IMR-90 (cell line): ENCODE data around the gene BRINP3. TPM values are rescaled to one million over a fixed set of nuclear protein-coding genes. Genes with fewer than 3 reads are reported as not detected.

Experiments used
- ATAC-seq: fragments of 200-7000 bp; cut with Tn5 transposase; 2 replicates; pipeline ENCODE4 v1.9.1; 2020; ENCODE audit warnings: low read depth, mild to moderate bottlenecking, moderate library complexity
- BruUV-seq: library from RNA; stranded (reverse); fragments of 400-500 nt; replicated peaks from 2 replicates; lab custom pipeline; 2021; lab: Mats Ljungman, UMichigan
- CTCF ChIA-PET: fragments of 300-600 bp; formaldehyde crosslinking; extraction: SDS; loops from one replicate; lab custom pipeline; 2021; ENCODE audit warnings: antibody characterized with exemption; lab: Yijun Ruan, JAX
- POLR2A ChIA-PET: fragments of 300-600 bp; sonication (Branson Sonifier 250); formaldehyde crosslinking; loops from one replicate; lab custom pipeline; 2022; ENCODE audit warnings: antibody characterized with exemption; ENCODE audit not compliant: unreplicated experiment; lab: Charles Lee
- DNase-seq: peaks from one replicate; pipeline ENCODE4 v3.0.0; 2013
- H2AFZ ChIP-seq: replicated peaks from 2 replicates; pipeline ENCODE3; 2013; ENCODE audit warnings: low read length, mild to moderate bottlenecking; ENCODE audit not compliant: poor library complexity
- H2AK5ac ChIP-seq: 2 replicates; pipeline ENCODE4 v1.6.1; 2013; ENCODE audit warnings: low read depth, low read length, inconsistent platforms
- H2AK9ac ChIP-seq: replicated peaks from 2 replicates; pipeline ENCODE3; 2013; ENCODE audit warnings: mild to moderate bottlenecking, low read depth, low read length, moderate library complexity; ENCODE audit not compliant: poor library complexity
- H2BK120ac ChIP-seq: 2 replicates; pipeline ENCODE4 v1.6.1; 2013; ENCODE audit warnings: low read depth, low read length, inconsistent platforms
- H2BK15ac ChIP-seq: 3 replicates; pipeline ENCODE4 v1.6.1; 2013; ENCODE audit warnings: low read depth, low read length, inconsistent platforms
- H2BK20ac ChIP-seq: 2 replicates; pipeline ENCODE4 v1.6.1; 2013; ENCODE audit warnings: low read depth, mild to moderate bottlenecking, inconsistent platforms, low read length, moderate library complexity
- H2BK5ac ChIP-seq: 2 replicates; pipeline ENCODE4 v1.6.1; 2013; ENCODE audit warnings: mild to moderate bottlenecking, low read depth, low read length, inconsistent platforms; ENCODE audit not compliant: poor library complexity, severe bottlenecking
- H3K14ac ChIP-seq: replicated peaks from 2 replicates; pipeline ENCODE4 v1.6.1; 2013; ENCODE audit warnings: low read depth, low read length, inconsistent platforms
- H3K18ac ChIP-seq: 2 replicates; pipeline ENCODE4 v1.6.1; 2013; ENCODE audit warnings: low read depth, low read length, control low read depth
- H3K23ac ChIP-seq: 2 replicates; pipeline ENCODE4 v1.6.1; 2013; ENCODE audit warnings: low read depth, low read length, inconsistent platforms
- H3K27ac ChIP-seq: 2 replicates; pipeline ENCODE4 v1.5.1; 2013; ENCODE audit warnings: mild to moderate bottlenecking, control low read depth, low read length; ENCODE audit not compliant: insufficient read depth
- H3K27me3 ChIP-seq: 2 replicates; pipeline ENCODE4 v1.6.1; 2013; ENCODE audit warnings: low read length; ENCODE audit not compliant: control insufficient read depth, insufficient read depth
- H3K36me3 ChIP-seq: 2 replicates; pipeline ENCODE4 v1.6.1; 2013; ENCODE audit warnings: low read length, mixed read lengths; ENCODE audit not compliant: control insufficient read depth, insufficient read depth
- H3K4ac ChIP-seq: 2 replicates; pipeline ENCODE4 v1.6.1; 2013; ENCODE audit warnings: low read depth, low read length, inconsistent platforms
- H3K4me1 ChIP-seq: 2 replicates; pipeline ENCODE4 v1.6.1; 2013; ENCODE audit warnings: low read length, mixed read lengths; ENCODE audit not compliant: control insufficient read depth, insufficient read depth
- H3K4me2 ChIP-seq: 2 replicates; pipeline ENCODE4 v1.6.1; 2013; ENCODE audit warnings: low read depth, mild to moderate bottlenecking, control low read depth, low read length, moderate library complexity
- H3K4me3 ChIP-seq: 2 replicates; pipeline ENCODE4 v1.5.1; 2013; ENCODE audit warnings: low read depth, mild to moderate bottlenecking, control low read depth, low read length, moderate library complexity; ENCODE audit not compliant: insufficient read depth
- H3K56ac ChIP-seq: 2 replicates; pipeline ENCODE4 v1.6.1; 2013; ENCODE audit warnings: low read length, inconsistent platforms; ENCODE audit not compliant: insufficient read depth; ENCODE audit errors: extremely low read depth
- H3K79me1 ChIP-seq, 2 experiments: 2 replicates each; pipeline ENCODE4 v1.6.1; 2013; ENCODE audit warnings: low read length in 2 of 2, inconsistent platforms in 1 of 2, low read depth in 1 of 2
- H3K9ac ChIP-seq: 2 replicates; pipeline ENCODE4 v1.6.1; 2013; ENCODE audit warnings: low read depth, low read length, control low read depth
- H3K9me1 ChIP-seq: 2 replicates; pipeline ENCODE4 v1.6.1; 2013; ENCODE audit warnings: low read length, inconsistent platforms; ENCODE audit not compliant: insufficient read depth
- H3K9me3 ChIP-seq: 2 replicates; pipeline ENCODE4 v1.6.1; 2013; ENCODE audit warnings: low read length; ENCODE audit not compliant: control insufficient read depth, insufficient read depth
- H4K20me1 ChIP-seq: 2 replicates; pipeline ENCODE4 v1.6.1; 2013; ENCODE audit warnings: low read length, inconsistent platforms; ENCODE audit not compliant: insufficient read depth
- H4K5ac ChIP-seq: 2 replicates; pipeline ENCODE4 v1.6.1; 2013; ENCODE audit warnings: mild to moderate bottlenecking, low read depth, low read length, control low read depth
- H4K8ac ChIP-seq, 2 experiments: 2 replicates each; pipeline ENCODE4 v1.6.1; 2013; ENCODE audit warnings: low read depth in 2 of 2, low read length in 2 of 2, control low read depth in 1 of 2, inconsistent platforms in 1 of 2
- H4K91ac ChIP-seq: 2 replicates; pipeline ENCODE4 v1.6.1; 2013; ENCODE audit warnings: low read depth, low read length, inconsistent platforms; ENCODE audit not compliant: insufficient read depth
- BHLHE40 ChIP-seq: fragments of 150-350 bp; IDR thresholded peaks from 2 replicates; pipeline ENCODE4 v1.6.1; 2016; ENCODE audit warnings: mild to moderate bottlenecking, low read depth, low read length
- CHD1 ChIP-seq: IDR thresholded peaks from 2 replicates; pipeline ENCODE4 v1.6.1; 2012; ENCODE audit warnings: low read depth, low read length, improper control_type of control experiment
- ELK1 ChIP-seq: fragments of 150-350 bp; IDR thresholded peaks from 2 replicates; pipeline ENCODE4 v1.6.1; 2016; ENCODE audit warnings: low read depth, mild to moderate bottlenecking, low read length, moderate library complexity, borderline replicate concordance
- MAFK ChIP-seq: IDR thresholded peaks from 2 replicates; pipeline ENCODE4 v1.6.1; 2012; ENCODE audit warnings: low read depth, low read length, improper control_type of control experiment
- MXI1 ChIP-seq: IDR thresholded peaks from 2 replicates; pipeline ENCODE4 v1.6.1; 2012; ENCODE audit warnings: low read depth, mild to moderate bottlenecking, low read length, moderate library complexity, borderline replicate concordance
- POLR2A ChIP-seq: IDR thresholded peaks from 2 replicates; pipeline ENCODE4 v1.6.1; 2012; ENCODE audit warnings: mild to moderate bottlenecking, low read depth, low read length
- RCOR1 ChIP-seq: IDR thresholded peaks from 2 replicates; pipeline ENCODE4 v1.6.1; 2012; ENCODE audit warnings: mild to moderate bottlenecking, low read length, improper control_type of control experiment; ENCODE audit not compliant: insufficient replicate concordance
- RFX5 ChIP-seq: IDR thresholded peaks from 2 replicates; pipeline ENCODE4 v1.8.0; 2012; ENCODE audit warnings: low read depth, mild to moderate bottlenecking, low read length, moderate library complexity
- WGBS, 2 experiments: methylation state at CpG; one replicate each; pipeline versions ENCODE4 v1.1.5 to v1.1.7; 2013; ENCODE audit warnings: missing lambda C conversion rate in 2 of 2; ENCODE audit not compliant: insufficient read length in 1 of 2; ENCODE audit errors: extremely low coverage in 2 of 2; 5-methylcytosine and 5-hydroxymethylcytosine counted together
- dilution Hi-C: fragments of 300-500 bp; cut with HindIII; formaldehyde crosslinking; loops from one replicate; pipeline ENCODE4 v1.14.3; 2018; ENCODE audit warnings: low sequenced_read_pairs; ENCODE audit not compliant: unreplicated experiment
- in situ Hi-C: fragments of 300-500 bp; cut with MboI; formaldehyde crosslinking; loops from 3 replicates; pipeline ENCODE4 v1.14.3; 2019; ENCODE audit warnings: low sequenced_read_pairs, inconsistent platforms, mixed read lengths
- intact Hi-C: fragments of 100-400 bp; cut with micrococcal nuclease; formaldehyde crosslinking; loops from 2 replicates; pipeline ENCODE4 v1.10.0; 2022
- polyA plus RNA-seq, 3 experiments: library from polyadenylated mRNA; depleted of rRNA; stranded (reverse); fragments of >200 nt; gene quantifications; 2 replicates each; pipeline ENCODE4 v1.2.3, GENCODE V29; 2012; ENCODE audit warnings: low replicate concordance in 1 of 3
- total RNA-seq: library from RNA; depleted of rRNA; stranded (reverse); fragments of >200 nt; gene quantifications from 2 replicates; pipeline ENCODE4 v1.2.3, GENCODE V29; 2012
- TF ChIP-seq, protein P1 (sequence below): conservative IDR thresholded peaks from 2 replicates; pipeline ENCODE4 v1.5.1; 2012; ENCODE audit warnings: mild to moderate bottlenecking, low read depth, low read length, improper control_type of control experiment

Gene BRINP3
- total and polyA plus RNA-seq, 2 of the 4 experiments (the other 2 are of a cell fraction) = 0.15 to 0.36 TPM

GRCh38 chr1:190175320-190175719, 302.3 kb downstream of the BRINP3 start:
- Histone ChIP-seq H3K56ac (no peak overlapping the region), H3K27ac (no peak overlapping the region), H2BK5ac (peak overlapping the region; percentile 8), H3K9me3 (no peaks in the 10 kb centered on the region), H2BK15ac (no peak overlapping the region), H2BK20ac (no peak overlapping the region), H3K79me1 (no peaks in the 10 kb centered on the region), H3K4me3 (no peak overlapping the region), H3K18ac (no peak overlapping the region), H3K27me3 (no peaks in the 10 kb centered on the region), H3K36me3 (no peaks in the 10 kb centered on the region), H4K20me1 (no peaks in the 10 kb centered on the region), H2AK9ac (no peak overlapping the region), H4K91ac (no peak overlapping the region), H3K9ac (no peak overlapping the region), H3K4me2 (no peak overlapping the region), H3K4me1 (peaks cover 2% of the 10 kb centered on the region; the same call in 1 of the 2 replicates), H3K4ac (no peak overlapping the region), H2AFZ (no peak overlapping the region), H2AK5ac (no peak overlapping the region), H2BK120ac (no peak overlapping the region), H4K5ac (no peak overlapping the region), H3K9me1 (peaks cover 2% of the 10 kb centered on the region; the same call in 1 of the 2 replicates), H4K8ac (no peak overlapping the region), H3K23ac (no peak overlapping the region), H3K14ac (no peak overlapping the region)
- no TSS peak for BruUV-seq
- ATAC-seq (peak; percentile 55), DNase-seq (peak; percentile 77)
- dilution Hi-C loops (no loop called here), in situ Hi-C loops (no loop called here), intact Hi-C loops (no loop called here)
- ChIA-PET CTCF (no interaction called here), POLR2A (no interaction called here)
- TF ChIP-seq RCOR1 = no peak
- no peak for TF ChIP-seq BHLHE40
- TF ChIP-seq, protein P1, sequence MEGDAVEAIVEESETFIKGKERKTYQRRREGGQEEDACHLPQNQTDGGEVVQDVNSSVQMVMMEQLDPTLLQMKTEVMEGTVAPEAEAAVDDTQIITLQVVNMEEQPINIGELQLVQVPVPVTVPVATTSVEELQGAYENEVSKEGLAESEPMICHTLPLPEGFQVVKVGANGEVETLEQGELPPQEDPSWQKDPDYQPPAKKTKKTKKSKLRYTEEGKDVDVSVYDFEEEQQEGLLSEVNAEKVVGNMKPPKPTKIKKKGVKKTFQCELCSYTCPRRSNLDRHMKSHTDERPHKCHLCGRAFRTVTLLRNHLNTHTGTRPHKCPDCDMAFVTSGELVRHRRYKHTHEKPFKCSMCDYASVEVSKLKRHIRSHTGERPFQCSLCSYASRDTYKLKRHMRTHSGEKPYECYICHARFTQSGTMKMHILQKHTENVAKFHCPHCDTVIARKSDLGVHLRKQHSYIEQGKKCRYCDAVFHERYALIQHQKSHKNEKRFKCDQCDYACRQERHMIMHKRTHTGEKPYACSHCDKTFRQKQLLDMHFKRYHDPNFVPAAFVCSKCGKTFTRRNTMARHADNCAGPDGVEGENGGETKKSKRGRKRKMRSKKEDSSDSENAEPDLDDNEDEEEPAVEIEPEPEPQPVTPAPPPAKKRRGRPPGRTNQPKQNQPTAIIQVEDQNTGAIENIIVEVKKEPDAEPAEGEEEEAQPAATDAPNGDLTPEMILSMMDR = no peak
- TF ChIP-seq MXI1 = no peak
- no peak for TF ChIP-seq MAFK
- no peak for TF ChIP-seq ELK1
- TF ChIP-seq RFX5 = no peak
- TF ChIP-seq POLR2A = no peak
- no peak for TF ChIP-seq CHD1
- WGBS, 2 experiments = no CpG with 5 or more reads among the region's 3 CpGs
